ENCODE measurements around the gene DEF6.
"Not testable (repeated sequence)": the region's sequence is repeated elsewhere in the genome, so short reads cannot be mapped to it uniquely, and the experiment has no call there.

Gene DEF6

GRCh38 chr6:35311390-35312075 is 13.9 kb downstream of the DEF6 start:
- DNase-seq: peak; percentile 55

DNA sequence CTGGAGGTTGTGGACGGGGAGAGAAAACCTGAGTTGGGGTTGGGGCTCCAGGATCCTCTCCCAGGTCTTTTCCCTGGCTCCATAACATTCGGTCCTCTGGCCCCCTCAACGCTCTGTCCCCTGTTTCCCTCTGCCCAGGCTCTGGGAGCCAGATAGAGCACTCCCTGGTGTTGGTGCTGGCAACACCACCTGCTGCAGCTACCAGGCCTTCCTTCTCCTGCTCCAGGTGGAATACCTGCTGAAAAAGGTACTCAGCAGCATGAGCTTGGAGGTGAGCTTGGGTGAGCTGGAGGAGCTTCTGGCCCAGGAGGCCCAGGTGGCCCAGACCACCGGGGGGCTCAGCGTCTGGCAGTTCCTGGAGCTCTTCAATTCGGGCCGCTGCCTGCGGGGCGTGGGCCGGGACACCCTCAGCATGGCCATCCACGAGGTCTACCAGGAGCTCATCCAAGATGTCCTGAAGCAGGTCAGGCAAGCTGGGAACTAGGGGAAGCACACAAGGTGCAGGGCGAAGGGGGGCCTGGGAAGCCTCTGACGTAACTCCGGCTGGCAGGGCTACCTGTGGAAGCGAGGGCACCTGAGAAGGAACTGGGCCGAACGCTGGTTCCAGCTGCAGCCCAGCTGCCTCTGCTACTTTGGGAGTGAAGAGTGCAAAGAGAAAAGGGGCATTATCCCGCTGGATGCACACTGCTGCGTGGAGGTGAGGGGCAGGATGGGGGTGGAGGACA is 14.6 kb downstream of the DEF6 start:
- DNase-seq: peak; percentile 29

GRCh38 chr6:35312807-35313206 is 15.2 kb downstream of the DEF6 start:
- no peak for DNase-seq

DNA sequence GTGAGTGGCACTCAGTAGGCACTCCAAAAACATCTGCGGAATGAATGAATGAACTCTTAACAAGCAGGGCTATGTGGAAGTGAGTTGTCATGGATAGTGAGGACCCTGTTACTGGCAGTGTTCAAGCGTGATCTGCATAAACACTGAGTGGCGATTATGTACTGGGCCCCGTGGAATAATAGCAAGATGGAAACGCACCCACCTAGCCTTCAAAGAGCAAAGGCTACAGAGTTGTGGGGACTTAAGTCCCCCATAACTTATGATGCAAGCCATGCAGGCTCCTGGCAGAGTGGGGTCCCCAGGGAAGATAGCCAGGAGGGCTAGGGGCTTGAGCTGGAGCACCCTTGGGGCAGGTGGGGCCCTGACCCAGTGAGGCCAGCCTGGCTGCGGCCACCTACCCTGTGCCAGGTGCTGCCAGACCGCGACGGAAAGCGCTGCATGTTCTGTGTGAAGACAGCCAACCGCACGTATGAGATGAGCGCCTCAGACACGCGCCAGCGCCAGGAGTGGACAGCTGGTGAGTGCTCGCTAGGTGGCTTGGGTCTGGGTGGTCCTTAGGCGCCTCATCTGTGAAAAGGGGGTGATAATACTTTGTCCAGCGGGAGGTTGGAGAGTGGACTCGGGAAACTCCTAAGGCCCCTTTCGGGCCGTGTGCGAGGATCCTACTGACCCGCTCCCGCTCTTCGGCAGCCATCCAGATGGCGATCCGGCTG is 20.0 kb downstream of the DEF6 start:
- DNase-seq: no peak

GRCh38 chr6:35318196-35319171 is 20.9 kb downstream of the DEF6 start:
- DNase-seq: no peak

DNA sequence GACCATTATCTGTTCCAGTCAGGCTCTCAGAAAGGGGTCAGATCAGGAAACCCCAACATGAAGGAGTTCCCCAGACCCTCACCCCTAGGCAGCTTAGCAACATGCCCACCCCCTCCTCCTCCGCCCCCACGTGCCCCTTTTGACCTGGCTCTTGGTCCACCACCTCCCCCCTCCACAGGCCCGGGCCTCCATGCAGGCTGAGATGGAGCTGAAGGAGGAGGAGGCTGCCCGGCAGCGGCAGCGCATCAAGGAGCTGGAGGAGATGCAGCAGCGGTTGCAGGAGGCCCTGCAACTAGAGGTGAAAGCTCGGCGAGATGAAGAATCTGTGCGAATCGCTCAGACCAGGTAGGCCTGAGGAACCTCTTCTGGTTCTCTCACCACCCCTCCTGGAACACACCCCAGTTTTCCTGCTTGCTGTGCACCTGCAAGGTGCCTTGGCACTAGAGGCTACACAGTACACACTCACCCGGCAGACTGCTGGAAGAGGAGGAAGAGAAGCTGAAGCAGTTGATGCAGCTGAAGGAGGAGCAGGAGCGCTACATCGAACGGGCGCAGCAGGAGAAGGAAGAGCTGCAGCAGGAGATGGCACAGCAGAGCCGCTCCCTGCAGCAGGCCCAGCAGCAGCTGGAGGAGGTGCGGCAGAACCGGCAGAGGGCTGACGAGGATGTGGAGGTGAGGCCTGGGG is 21.9 kb downstream of the DEF6 start:
- no peak for DNase-seq

DNA sequence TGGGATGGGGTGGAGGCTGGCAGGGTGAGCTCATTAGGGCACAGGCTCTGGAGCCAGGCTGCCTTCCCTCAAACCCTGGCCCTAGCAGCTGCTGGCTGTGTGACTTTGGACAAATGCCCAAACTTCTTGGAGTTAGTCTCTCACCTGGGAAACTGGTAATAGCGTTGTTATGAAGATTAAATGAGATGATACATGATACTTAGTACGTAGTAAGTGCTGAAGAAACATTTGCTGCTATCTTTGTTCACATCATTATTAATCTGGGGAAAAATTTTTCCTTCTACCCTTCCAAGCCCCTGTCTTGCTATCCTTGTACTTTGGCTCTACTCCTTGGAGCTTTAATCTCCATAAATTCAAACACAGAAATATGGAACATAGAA is 22.4 kb downstream of the DEF6 start:
- DNase-seq: no peak

DNA sequence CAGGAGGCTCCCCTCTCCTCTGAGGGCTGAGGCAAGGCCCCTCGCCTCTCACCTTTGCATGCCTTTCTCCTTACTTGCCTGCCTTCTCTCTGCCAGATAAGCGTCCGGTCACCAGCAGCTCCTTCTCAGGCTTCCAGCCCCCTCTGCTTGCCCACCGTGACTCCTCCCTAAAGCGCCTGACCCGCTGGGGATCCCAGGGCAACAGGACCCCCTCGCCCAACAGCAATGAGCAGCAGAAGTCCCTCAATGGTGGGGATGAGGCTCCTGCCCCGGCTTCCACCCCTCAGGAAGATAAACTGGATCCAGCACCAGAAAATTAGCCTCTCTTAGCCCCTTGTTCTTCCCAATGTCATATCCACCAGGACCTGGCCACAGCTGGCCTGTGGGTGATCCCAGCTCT is 23.5 kb downstream of the DEF6 start:
- DNase-seq: peak; percentile 13

DNA sequence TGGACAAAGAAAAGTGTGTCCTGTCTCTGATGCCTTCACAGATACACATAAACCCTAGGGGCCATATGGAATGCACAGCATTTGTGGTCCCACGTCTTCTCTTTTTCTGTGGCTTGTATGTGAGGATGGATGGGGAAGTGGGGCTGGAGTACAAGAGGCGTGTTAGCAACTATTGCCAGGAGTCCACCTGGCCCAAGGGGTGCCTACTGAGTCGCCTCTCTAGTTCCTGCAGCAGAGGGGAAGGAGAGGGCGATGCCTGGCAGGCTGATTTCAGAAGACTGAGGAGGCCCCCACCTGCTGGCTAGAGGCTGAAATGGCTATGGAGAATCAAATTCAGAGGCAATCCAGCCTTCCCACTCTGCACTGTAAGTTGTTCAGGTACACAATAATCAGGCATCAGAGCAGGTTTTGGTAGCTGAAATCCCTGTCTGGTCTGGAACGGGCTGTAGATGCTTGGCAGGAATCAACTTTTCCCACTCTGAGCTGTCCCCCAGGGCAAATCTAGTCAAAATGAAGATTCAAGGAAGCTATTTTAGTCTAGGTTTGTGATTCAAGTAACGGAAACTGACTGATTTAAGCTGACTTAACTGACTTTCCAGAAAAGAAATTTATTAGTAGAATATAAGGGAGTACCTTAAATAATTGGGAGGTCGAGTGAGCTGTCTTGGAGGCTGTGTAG is 29.9 kb downstream of the DEF6 start:
- peak; percentile 59 for DNase-seq

- DNase-seq: no peak
Observed at GRCh38 chr6:35328108-35328723, 30.6 kb downstream of the DEF6 start.

DNA sequence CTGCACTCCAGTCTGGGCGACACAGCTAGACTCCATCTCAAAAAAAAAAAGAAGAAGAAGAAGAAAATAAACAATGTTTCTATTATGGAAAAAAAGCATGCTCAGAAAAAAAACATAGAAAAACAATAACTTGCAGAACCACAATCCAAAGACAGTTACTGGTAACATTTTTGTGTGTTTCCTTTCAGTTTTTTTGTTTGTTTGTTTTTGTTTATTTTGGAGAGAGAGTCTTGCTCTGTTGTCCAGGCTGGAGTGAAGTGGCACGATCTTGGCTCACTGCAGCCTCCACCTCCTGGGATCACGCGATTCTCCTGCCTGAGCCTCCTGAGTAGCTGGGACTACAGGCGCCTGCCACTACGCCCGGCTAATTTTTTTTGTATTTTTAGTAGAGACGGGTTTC is 31.3 kb downstream of the DEF6 start:
- DNase-seq: not testable (repeated sequence)

- no peak for DNase-seq
Observed at GRCh38 chr6:35330541-35331119, 33.0 kb downstream of the DEF6 start.

DNA sequence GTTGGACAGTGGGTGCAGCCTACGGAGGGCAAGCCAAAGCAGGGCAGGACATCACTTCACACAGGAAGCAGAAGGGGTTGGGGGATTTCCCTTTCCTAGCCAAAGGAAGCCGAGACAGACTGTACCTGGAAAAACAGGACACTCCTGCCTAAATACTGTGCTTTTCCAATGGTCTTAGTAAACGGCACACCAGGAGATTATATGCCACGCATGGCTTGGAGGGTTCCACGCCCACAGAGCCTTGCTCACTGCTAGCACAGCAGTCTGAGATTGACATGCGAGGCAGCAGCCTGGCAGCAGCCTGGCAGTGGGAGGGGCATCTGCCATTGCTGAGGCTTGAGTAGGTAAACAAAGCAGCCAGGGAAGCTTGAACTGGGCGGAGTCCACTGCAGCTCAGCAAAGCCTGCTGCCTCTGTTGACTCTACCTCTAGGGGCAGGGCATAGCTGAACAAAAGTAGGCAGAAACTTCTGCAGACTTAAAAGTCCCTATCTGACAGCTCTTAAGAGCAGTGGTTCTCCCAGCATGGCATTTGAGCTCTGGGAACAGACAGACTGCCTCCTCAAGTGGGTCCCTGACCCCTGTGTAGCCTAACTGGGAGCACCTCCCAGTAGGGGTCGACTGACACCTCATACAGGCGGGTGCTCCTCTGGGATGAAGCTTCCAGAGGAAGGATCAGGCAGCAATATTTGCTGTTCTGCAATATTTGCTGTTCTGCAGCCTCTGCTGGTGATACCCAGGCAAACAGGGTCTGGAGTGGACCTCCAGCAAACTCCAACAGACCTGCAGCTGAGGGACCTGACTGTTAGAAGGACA is 34.7 kb downstream of the DEF6 start:
- DNase-seq: peak; percentile 51

DNA sequence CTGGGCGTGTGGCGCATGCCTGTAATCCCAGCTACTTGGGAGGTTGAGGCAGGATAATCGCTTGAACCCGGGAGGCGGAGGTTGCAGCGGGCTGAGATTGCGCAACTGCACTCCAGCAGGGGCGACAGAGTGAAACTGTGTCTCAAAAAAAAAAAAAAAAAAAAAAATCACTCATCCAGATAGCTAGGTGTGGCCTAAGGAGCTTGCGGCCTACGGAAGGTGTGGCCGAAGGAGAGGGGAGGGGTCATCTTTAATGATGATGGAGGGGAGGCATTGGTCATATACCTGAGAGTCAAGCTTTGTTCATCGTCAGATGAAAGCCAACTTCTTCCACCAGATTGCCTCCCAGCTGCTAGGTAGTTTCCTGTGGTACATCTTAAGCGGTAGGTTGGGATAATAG is 43.9 kb downstream of the DEF6 start:
- DNase-seq: no peak

DNA sequence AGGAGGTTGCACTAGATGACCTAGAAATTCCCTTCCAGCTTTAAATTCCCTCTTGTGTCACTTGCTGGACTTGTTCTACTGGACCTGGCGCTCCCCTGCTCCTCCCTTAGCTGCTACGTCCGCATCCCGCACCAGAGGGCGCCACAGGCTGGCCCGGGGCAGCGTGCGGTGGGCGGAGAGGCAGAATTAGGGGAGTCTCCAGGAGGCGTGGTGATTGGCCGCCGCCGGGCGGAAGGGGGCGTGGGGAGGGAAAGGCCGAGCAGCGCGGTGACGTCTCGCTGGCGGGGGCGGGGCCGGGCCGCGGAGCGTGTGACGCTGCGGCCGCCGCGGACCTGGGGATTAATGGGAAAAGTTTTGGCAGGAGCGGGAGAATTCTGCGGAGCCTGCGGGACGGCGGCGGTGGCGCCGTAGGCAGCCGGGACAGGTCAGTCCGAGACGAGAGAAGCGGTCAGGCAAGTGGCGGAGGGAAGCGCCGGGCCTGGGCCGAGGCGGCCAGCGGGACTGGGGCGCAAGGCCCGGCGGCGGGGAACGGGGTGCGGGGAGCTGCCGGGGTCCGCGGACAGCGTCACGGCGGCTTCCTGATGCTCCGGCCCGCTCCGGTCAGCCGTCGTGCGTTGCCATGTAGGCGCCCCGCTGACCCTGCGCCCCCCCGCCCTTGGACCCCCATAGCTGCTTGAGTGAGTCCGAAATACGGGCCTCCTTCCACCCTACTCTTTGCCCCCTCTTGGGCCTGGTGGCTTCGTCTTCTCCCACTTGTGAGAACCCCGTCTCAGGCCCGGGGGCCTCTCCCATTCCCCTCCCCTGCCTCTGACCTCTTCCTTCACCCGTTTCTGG is 44.9 kb downstream of the DEF6 start, which contains the start of gene PPARD:
Gene PPARD (plus strand): TSS at position 301 of the 834 bp plus-strand sequence. CDS start 68,530 bp downstream, outside the sequence.
- DNase-seq: peak; percentile 99

DNA sequence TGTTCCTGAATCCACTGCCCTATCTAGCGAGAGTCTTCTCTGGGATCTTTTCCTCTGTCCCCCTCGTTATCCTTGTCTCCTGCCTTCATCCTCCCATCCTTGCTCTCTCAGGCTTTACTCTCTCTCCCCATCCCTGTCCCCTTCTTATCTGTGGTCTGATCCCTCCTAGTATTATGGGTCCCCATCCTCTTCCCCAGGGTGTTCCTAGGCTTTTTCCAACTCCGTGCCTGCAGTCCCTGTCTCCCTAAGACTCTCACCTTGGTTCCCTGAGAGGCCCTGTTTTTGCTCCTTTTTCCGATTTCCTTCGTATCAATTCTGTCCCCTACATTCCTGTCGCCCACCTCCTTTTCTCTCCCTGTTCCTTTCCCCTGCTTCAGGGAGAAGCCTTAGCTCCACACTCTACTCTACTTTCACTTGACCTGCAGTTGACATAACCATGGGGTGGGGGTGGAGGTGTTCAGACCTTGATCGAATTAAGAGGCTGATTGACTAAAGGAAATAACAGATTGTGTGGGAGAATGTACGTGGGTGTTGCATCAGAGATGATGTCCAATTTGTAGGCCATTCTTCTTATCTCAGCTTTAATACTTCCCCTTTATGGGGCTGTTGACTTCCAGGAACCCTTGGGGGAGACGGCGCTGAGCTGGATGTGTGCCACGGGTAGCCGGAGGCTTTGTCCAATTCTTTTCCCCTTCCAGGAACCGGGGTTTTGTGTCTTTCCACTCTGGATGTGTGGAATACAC is 45.6 kb downstream of the DEF6 start:
- DNase-seq: no peak

DNA sequence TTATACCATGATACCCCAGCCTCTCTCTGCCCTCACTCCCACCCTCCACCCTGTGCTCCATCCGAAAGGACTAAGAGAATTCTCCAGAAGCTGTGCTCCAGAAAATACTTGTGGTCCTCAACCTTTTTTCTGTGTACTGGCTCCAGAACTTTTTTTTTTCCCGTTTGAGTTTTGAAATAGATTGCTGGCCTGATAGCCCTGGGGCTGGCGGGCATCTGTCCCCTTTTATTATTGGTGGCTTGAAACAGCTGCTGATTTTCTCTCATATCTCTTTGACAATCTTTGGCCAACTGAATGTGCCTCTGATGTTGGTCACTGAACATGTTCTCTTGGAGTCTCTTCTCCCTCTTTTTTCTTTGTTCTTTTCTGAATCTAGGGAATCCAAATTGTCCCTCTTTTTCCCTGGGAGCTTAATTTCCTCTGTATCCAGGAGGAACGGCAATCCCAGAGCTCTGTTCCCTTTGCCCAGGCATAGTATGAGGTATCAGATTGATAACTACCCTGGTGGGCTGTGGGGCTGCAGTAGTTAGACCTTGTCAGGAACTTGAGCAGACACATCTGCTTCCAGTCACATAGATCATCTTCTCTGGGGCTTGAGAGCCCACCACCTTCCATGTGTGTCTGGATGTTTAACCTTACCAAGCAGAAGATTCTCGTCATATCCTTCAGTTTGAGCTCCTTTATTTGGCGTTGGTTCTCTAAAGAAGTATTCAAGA is 46.4 kb downstream of the DEF6 start:
- DNase-seq: peak; percentile 20
